Ascending aorta (tissue), 2 donors: ENCODE data around the gene CLPSL2. TPM values are rescaled to one million over a fixed set of nuclear protein-coding genes. Genes with fewer than 3 reads are reported as not detected.

ENCODE experiments used
- DNase-seq, 2 donors: peaks; one replicate each; pipeline ENCODE4 v3.0.0-alpha.2; 2019; ENCODE audit warnings: low spot score in 2 of 2
- H3K27ac ChIP-seq, 2 donors: fragments of 200-600 bp; sonication (generic); one replicate each; pipeline ENCODE4 v1.5.1; 2016 to 2017; ENCODE audit warnings: mild to moderate bottlenecking in 1 of 2
- H3K27me3 ChIP-seq: fragments of 200-600 bp; sonication (generic); one replicate; pipeline ENCODE4 v1.5.1; 2017
- H3K36me3 ChIP-seq, 2 donors: fragments of 200-600 bp; sonication (generic); one replicate each; pipeline ENCODE4 v1.5.1; 2016
- H3K4me1 ChIP-seq, 2 donors: fragments of 200-600 bp; sonication (generic); one replicate each; pipeline ENCODE4 v1.5.1; 2016 to 2017; ENCODE audit warnings: mild to moderate bottlenecking in 1 of 2
- H3K4me3 ChIP-seq, 2 donors: fragments of 200-600 bp; sonication (generic); one replicate each; pipeline ENCODE4 v1.5.1; 2016 to 2017; ENCODE audit warnings: mild to moderate bottlenecking in 1 of 2
- H3K9me3 ChIP-seq, 2 donors: fragments of 200-600 bp; sonication (generic); one replicate each; pipeline ENCODE4 v1.5.1; 2016
- CTCF ChIP-seq, 3 experiments: fragments of 200-600 bp in 2 of 3; fragments of 450-650 bp in 1 of 3; sonication (generic) in 2 of 3; IDR thresholded peaks; one replicate each; pipeline ENCODE4 v1.5.1; 2016 to 2019; ENCODE audit warnings: antibody characterized with exemption in 3 of 3, mild to moderate bottlenecking in 1 of 3, moderate library complexity in 1 of 3
- intact Hi-C: fragments of 100-400 bp; cut with DNase I; formaldehyde crosslinking; loops from one replicate; pipeline ENCODE4 v1.15.1; 2023
- total RNA-seq: library from RNA; depleted of rRNA; stranded (reverse); fragments of >200 nt; gene quantifications from one replicate; pipeline ENCODE4 v1.1.0, GENCODE V29; 2016

CLPSL2 gene
- total RNA-seq, 1 donor from 2014 or later: not detected

- no peaks in the 10 kb centered on the region for H3K4me1 ChIP-seq
- no peak overlapping the region for H3K4me3 ChIP-seq
- intact Hi-C loops: no loop called here
- H3K27ac ChIP-seq: no peak overlapping the region
- no peaks in the 10 kb centered on the region for H3K9me3 ChIP-seq
- no peaks in the 10 kb centered on the region for H3K36me3 ChIP-seq
- H3K27me3 ChIP-seq: no peaks in the 10 kb centered on the region
- DNase-seq: no peak
- TF ChIP-seq CTCF (IDR thresholded peaks at IDR 0.05): no peak
Measured at GRCh38 chr6:35798706-35799105, 22.3 kb downstream of the CLPSL2 start.

- no peaks in the 10 kb centered on the region for H3K4me1 ChIP-seq
- H3K9me3 ChIP-seq: no peaks in the 10 kb centered on the region
- no peak overlapping the region for H3K27ac ChIP-seq
- H3K27me3 ChIP-seq: no peaks in the 10 kb centered on the region
- H3K36me3 ChIP-seq: no peaks in the 10 kb centered on the region
- no peak for DNase-seq
- no peak overlapping the region for H3K4me3 ChIP-seq
- intact Hi-C loops: no loop called here
- no peak for TF ChIP-seq CTCF (IDR thresholded peaks at IDR 0.05)
Measured at GRCh38 chr6:35801148-35801547, 24.8 kb downstream of the CLPSL2 start.

GRCh38 chr6:35804996-35805736 lies 28.8 kb downstream of the CLPSL2 start, which contains the start of gene LHFPL5:
TSS of gene LHFPL5 (plus strand) at chr6:35805352. CDS start at chr6:35805671, 319 bp downstream.
- intact Hi-C loops: no loop called here
- no peak for DNase-seq
- Histone ChIP-seq H3K4me1 (no peaks in the 10 kb centered on the region), H3K4me3 (no peak within 1 kb of the TSS), H3K9me3 (no peaks in the 10 kb centered on the region), H3K27ac (no peak within 1 kb of the TSS), H3K27me3 (no peaks in the 10 kb centered on the region), H3K36me3 (no peaks in the 10 kb centered on the region)
- TF ChIP-seq CTCF (IDR thresholded peaks at IDR 0.05): no peak

- intact Hi-C loops: no loop called here
- no peaks in the 10 kb centered on the region for H3K27me3 ChIP-seq
- H3K27ac ChIP-seq: no peak overlapping the region
- H3K4me3 ChIP-seq: no peak overlapping the region
- H3K36me3 ChIP-seq: no peaks in the 10 kb centered on the region
- H3K9me3 ChIP-seq: no peaks in the 10 kb centered on the region
- no peaks in the 10 kb centered on the region for H3K4me1 ChIP-seq
- DNase-seq: no peak
- no peak for TF ChIP-seq CTCF (IDR thresholded peaks at IDR 0.05)
Measured at GRCh38 chr6:35808688-35809087, 32.3 kb downstream of the CLPSL2 start.

- no peak overlapping the region for H3K27ac ChIP-seq
- no peaks in the 10 kb centered on the region for H3K4me1 ChIP-seq
- no peaks in the 10 kb centered on the region for H3K36me3 ChIP-seq
- intact Hi-C loops: no loop called here
- no peak overlapping the region for H3K4me3 ChIP-seq
- H3K27me3 ChIP-seq: no peaks in the 10 kb centered on the region
- H3K9me3 ChIP-seq: no peaks in the 10 kb centered on the region
- no peak for TF ChIP-seq CTCF (IDR thresholded peaks at IDR 0.05)
- no peak for DNase-seq
Measured at GRCh38 chr6:35809809-35810208, 33.4 kb downstream of the CLPSL2 start.
